Naive B cell (primary cell): Measurements from ENCODE around the gene CNR2. TPM values are rescaled to one million over a fixed set of nuclear protein-coding genes. Genes with fewer than 3 reads are reported as not detected.
A peak's percentile ranks its signal among the peaks of the same experiment; 100 is the strongest.
"Not testable (repeated sequence)": the region's sequence is repeated elsewhere in the genome, so short reads cannot be mapped to it uniquely, and the experiment has no call there.

Experiments used
- ATAC-seq, 2 donors: fragments of 150-1000 bp; cut with Tn5 transposase; 2 replicates each; pipeline ENCODE4 v1.10.0; 2021; ENCODE audit warnings: low read depth in 2 of 2, mild to moderate bottlenecking in 2 of 2, moderate library complexity in 2 of 2
- DNase-seq: peaks from one replicate; pipeline ENCODE4 v3.0.0; 2022
- H3K27ac Mint-ChIP-seq, 6 donors: one replicate each; pipeline ENCODE4 v1.8.0; 2020 to 2022; ENCODE audit warnings: mild to moderate bottlenecking in 6 of 6, mixed read lengths in 6 of 6, moderate library complexity in 5 of 6, inconsistent platforms in 2 of 6
- H3K27me3 Mint-ChIP-seq, 3 donors: one replicate each; pipeline ENCODE4 v1.8.0; 2021 to 2022; ENCODE audit warnings: mixed read lengths in 3 of 3, mild to moderate bottlenecking in 1 of 3
- H3K36me3 Mint-ChIP-seq, 2 donors: one replicate each; pipeline ENCODE4 v1.8.0; 2020 to 2022; ENCODE audit warnings: mixed read lengths in 2 of 2, inconsistent platforms in 1 of 2, mild to moderate bottlenecking in 1 of 2
- H3K4me1 Mint-ChIP-seq, 3 donors: one replicate each; pipeline ENCODE4 v1.8.0; 2020 to 2022; ENCODE audit warnings: mixed read lengths in 3 of 3, inconsistent platforms in 1 of 3, mild to moderate bottlenecking in 1 of 3, moderate library complexity in 1 of 3
- H3K4me3 Mint-ChIP-seq, 8 donors: one replicate each; pipeline ENCODE4 v1.8.0; 2020 to 2022; ENCODE audit warnings: mild to moderate bottlenecking in 8 of 8, mixed read lengths in 8 of 8, moderate library complexity in 8 of 8, inconsistent platforms in 2 of 8
- H3K9me3 Mint-ChIP-seq, 7 donors: one replicate each; pipeline ENCODE4 v1.8.0; 2020 to 2022; ENCODE audit warnings: mixed read lengths in 7 of 7, mild to moderate bottlenecking in 5 of 7, inconsistent platforms in 2 of 7, moderate library complexity in 1 of 7
- polyA plus RNA-seq, 6 donors: library from polyadenylated mRNA; unstranded; fragments of 300-500 nt; fragmentation: Illumina TruSeq; gene quantifications; one replicate each; pipeline ENCODE4 v1.2.3, GENCODE V29; 2021; ENCODE audit warnings: low read depth in 6 of 6

The CNR2 gene
- polyA plus RNA-seq, 6 donors from 2014 or later = 28.7 to 66.0 (median 47.1) TPM

DNA sequence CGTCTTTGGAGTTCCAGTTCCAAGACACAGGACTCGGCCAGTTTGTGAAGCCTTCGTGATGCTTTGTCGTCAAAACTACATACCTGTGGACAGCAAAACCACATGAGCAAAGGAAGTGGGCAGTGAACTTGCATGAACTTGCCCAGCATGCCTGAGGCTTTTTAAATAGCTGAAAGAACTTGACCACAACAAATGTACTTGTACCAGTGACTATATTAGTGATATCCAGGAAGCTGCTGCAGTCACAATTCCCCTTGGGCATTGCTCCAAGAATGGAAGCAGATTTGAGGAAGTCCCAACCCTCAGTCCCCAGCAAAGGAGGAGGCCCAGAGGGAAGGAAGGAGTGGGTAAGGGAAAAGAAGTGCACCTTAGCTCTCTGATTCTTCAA, 47.6 kb downstream of the CNR2 start:
- H3K36me3 Mint-ChIP-seq = no peaks in the 10 kb centered on the region
- DNase-seq (no peak), ATAC-seq (no peak)
- peak overlapping the region in 2 of 8 donors; percentile 35 to 87 for H3K4me3 Mint-ChIP-seq
- peaks cover 23 to 31% (median 29%) of the 10 kb centered on the region in 3 donors for H3K4me1 Mint-ChIP-seq
- H3K27me3 Mint-ChIP-seq = no peaks in the 10 kb centered on the region
- H3K9me3 Mint-ChIP-seq = no peaks in the 10 kb centered on the region
- peak overlapping the region in 1 of 6 donors; percentile 11 for H3K27ac Mint-ChIP-seq

DNA sequence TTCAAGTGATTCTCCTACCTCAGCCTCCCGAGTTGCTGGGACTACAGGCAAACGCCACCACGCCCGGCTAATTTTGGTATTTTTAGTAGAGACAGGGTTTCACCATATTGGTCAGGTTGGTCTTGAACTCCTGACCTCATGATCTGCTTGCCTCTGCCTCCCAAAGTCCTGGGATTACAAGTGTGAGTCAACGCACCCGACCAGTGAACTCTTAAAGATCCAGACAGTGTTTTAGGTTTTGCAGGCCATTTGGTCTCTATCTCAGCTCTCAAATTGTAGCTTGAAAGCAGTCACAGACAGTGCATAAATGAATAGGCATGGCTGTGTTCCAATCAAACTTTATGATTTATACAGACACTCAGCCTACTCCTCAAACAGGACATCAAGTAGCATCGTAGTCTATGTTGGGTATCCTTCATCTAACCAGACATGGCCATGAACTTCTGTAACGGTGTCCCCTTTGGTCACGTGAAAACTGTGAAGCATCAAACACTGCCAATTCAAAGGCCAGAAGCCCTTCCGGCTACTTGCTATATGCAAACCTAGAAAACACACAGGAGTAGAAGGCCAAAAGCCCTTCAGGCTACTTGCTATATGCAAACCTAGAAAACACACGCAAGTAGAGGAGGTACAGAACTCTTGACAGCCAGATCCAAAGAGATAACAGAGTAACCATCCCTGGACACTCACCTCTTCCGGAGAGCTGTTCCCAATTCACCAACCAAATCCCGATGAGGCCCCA, 48.2 kb downstream of the CNR2 start:
- Mint-ChIP-seq H3K4me1 (peaks cover 23 to 31% (median 29%) of the 10 kb centered on the region in 3 donors), H3K36me3 (no peaks in the 10 kb centered on the region), H3K9me3 (no peaks in the 10 kb centered on the region), H3K4me3 (peak overlapping the region in 1 of 8 donors; percentile 6), H3K27me3 (no peaks in the 10 kb centered on the region), H3K27ac (peak overlapping the region in 2 of 6 donors; percentile 11 to 26)
- DNase-seq = no peak
- ATAC-seq = no peak

DNA sequence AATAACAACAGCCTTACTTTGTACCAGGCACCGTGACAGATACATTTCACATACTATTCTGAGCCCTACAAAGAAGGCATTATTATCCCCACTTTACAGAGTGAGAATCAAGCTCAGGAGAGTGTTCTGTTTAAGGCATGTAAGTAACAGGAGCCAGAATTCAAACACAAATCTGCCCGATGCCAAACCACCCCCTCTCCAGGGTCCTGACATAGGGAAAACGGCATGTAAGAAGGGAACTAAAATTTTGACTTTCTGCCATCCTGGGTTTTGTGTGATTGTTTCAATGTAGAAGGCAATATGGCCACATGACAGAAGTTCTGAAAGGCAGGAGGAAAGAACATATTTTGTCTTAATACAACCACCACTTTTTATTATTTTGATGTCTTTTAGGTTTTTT, 50.5 kb downstream of the CNR2 start:
- ATAC-seq (no peak), DNase-seq (no peak)
- Mint-ChIP-seq H3K9me3 (no peaks in the 10 kb centered on the region), H3K4me3 (no peak overlapping the region), H3K27ac (no peak overlapping the region), H3K36me3 (no peaks in the 10 kb centered on the region), H3K4me1 (peaks cover 11 to 17% (median 16%) of the 10 kb centered on the region in 3 donors), H3K27me3 (no peaks in the 10 kb centered on the region)

DNA sequence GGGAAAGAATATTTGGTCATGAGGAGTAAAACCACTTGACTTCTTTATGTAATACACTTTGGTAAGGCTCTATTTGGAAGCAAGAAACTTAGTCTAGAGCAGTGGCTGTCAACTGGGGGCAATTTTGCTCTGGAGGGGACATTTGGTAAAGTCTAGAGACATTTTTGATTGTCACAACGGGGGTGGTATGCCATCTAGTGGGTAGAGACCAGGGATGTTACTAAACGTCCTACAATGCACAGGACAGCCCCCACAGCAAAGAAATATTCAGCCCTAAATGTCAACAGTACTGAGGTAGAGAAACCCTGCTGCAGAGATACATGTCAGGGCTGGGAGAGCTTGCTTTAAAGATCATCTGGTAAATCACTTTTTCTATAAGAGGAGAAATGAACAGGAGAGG, 58.6 kb downstream of the CNR2 start:
- DNase-seq = no peak
- no peak for ATAC-seq
- Mint-ChIP-seq H3K4me3 (no peak overlapping the region), H3K27me3 (no peaks in the 10 kb centered on the region), H3K4me1 (peaks cover 0 to 3% (median 0%) of the 10 kb centered on the region in 3 donors), H3K9me3 (no peaks in the 10 kb centered on the region), H3K27ac (peak overlapping the region in 2 of 6 donors; percentile 47 to 50), H3K36me3 (peaks cover 7 to 21% of the 10 kb centered on the region in 2 donors)

DNA sequence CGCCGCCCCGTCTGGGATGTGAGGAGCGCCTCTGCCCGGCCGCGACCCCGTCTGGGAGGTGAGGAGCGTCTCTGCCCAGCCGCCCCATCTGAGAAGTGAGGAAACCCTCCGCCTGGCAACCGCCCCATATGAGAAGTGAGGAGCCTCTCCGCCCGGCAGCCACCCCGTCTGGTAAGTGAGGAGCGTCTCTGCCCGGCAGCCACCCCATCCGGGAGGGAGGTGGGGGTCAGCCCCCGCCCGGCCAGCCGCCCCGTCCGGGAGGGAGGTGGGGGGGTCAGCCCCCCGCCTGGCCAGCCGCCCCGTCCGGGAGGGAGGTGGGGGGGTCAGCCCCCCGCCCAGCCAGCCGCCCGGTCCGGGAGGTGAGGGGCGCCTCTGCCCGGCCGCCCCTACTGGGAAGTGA, 60.0 kb downstream of the CNR2 start:
- not testable (repeated sequence) for ATAC-seq, H3K27ac Mint-ChIP-seq, H3K4me3 Mint-ChIP-seq, H3K27me3 Mint-ChIP-seq, DNase-seq, H3K9me3 Mint-ChIP-seq, H3K4me1 Mint-ChIP-seq
- peaks cover 12 to 27% of the 10 kb centered on the region in 2 donors for H3K36me3 Mint-ChIP-seq

DNA sequence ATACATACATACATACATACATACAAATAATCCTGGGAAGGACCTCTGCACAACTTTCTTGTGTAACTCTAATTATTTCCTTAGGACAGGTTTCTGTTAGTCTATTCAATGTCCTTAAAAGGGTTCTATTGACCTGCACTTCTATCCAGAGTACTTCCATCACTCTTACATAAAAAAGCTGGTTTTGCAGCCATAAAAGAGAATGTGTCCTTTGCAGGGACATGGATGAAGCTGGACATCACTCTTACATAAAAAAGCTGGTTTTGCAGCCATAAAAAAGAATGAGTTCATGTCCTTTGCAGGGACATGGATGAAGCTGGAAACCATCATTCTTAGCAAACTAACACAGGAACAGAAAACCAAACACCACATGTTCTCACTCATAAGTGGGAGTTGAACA, 61.8 kb downstream of the CNR2 start:
- H3K27me3 Mint-ChIP-seq, ATAC-seq, H3K9me3 Mint-ChIP-seq, DNase-seq, H3K4me1 Mint-ChIP-seq: not testable (repeated sequence)
- H3K4me3 Mint-ChIP-seq = peak overlapping the region in 1 of 8 donors; percentile 47
- peaks cover 22 to 35% of the 10 kb centered on the region in 2 donors for H3K36me3 Mint-ChIP-seq
- H3K27ac Mint-ChIP-seq = peak overlapping the region in 1 of 6 donors; percentile 44

DNA sequence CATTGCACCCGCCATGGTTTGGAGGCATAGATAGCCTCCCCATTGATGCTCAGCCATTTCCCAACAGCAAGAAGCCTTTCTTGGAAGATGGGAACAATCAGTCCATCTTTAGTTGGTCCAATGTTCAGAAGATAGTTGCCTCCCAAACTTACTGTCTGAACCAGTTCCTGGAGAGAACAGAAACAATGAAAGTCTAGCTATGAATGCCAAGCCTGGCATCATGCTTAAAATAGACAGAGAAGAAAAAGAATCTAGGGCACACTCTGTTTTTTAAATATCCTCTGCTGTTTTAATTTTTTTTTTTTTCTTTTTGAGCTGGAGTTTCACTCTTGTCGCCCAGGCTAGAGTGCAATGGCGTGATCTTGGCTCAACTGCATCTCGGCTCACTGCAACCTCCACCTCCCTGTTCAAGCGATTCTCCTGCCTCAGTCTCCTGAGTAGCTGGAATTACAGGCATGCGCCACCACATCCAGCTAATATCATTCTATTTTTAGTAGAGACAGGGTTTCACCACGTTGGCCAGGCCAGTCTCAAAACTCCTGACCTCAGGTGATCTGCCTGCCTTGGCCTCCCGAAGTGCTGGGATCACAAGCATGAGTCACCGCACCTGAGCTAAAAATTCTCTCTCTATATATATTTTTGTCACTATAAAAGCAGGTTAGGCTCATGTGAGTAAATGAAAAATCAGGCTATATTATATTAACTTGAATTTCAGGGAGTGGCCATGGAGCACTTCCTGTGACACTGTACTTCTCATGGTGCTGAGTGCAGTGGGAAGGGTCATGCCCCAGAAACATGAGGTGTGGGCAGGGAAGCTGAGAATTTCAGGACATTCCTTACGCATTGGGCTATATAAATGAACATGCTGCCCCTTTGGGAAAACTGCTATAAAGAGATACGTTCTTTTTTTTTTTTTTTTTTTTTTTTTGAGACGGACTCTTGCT, 64.2 kb downstream of the CNR2 start:
- Mint-ChIP-seq H3K27ac (no peak overlapping the region), H3K27me3 (no peaks in the 10 kb centered on the region), H3K4me1 (no peaks in the 10 kb centered on the region), H3K36me3 (peaks cover 23 to 29% of the 10 kb centered on the region in 2 donors), H3K9me3 (peaks cover 0 to 9% (median 0%) of the 10 kb centered on the region in 7 donors), H3K4me3 (no peak overlapping the region)
- DNase-seq (no peak), ATAC-seq (no peak)

DNA sequence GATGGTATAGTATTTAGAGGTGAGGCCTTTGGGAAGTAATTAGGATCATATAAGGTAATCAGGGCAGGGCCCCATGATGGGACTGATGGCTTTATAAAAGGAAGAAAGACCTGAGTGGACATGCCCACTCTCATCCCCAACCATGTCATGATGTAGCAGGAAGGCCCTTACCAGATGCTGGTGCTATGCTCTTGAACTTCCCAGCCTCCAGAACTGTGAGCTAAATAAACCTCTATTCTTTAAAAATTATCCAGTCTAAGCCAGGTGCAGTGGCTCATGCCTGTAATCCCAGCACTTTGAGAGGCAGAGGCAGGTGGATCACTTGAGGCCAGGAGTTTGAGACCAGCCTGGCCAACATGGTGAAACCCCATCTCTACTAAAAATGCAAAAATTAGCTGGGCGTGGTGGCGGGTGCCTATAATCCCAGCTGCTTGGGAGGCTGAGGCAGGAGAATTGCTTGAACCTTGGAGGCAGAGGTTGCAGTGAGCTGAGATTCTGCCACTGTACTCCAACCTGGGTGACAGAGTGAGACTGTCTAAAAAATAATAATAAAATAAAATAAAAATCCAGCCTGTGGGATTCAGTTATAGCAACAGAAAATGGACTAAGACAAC, 65.6 kb downstream of the CNR2 start:
- peak overlapping the region in 2 of 6 donors; percentile 50 to 70 for H3K27ac Mint-ChIP-seq
- H3K9me3 Mint-ChIP-seq, H3K4me1 Mint-ChIP-seq, DNase-seq, H3K4me3 Mint-ChIP-seq, ATAC-seq, H3K27me3 Mint-ChIP-seq: not testable (repeated sequence)
- H3K36me3 Mint-ChIP-seq = peaks cover 23 to 29% of the 10 kb centered on the region in 2 donors

DNA sequence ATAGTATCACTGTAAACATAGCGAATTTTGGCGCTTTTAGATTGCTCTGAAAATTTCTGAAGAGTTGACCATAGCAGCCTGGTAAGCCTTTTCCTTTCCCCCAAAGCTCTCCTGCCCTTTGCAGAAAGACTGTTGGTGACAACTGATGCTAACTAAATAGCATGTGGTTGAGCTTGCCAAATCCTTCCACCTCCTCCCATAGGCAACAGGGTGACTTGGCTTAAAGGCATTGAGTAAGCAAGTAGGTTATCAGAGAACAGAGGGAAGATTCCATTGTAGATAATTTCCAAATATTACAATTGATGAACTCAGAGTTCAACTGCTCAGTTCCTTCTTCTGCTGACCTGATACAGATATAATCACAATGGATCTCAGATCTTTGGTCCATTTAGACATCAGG, 68.0 kb downstream of the CNR2 start:
- DNase-seq (no peak), ATAC-seq (no peak)
- Mint-ChIP-seq H3K27me3 (no peaks in the 10 kb centered on the region), H3K9me3 (peaks cover 0 to 9% (median 0%) of the 10 kb centered on the region in 7 donors), H3K4me1 (no peaks in the 10 kb centered on the region), H3K27ac (peak overlapping the region in 1 of 6 donors; percentile 1), H3K4me3 (no peak overlapping the region), H3K36me3 (peaks cover 23% of the 10 kb centered on the region in 2 donors)

DNA sequence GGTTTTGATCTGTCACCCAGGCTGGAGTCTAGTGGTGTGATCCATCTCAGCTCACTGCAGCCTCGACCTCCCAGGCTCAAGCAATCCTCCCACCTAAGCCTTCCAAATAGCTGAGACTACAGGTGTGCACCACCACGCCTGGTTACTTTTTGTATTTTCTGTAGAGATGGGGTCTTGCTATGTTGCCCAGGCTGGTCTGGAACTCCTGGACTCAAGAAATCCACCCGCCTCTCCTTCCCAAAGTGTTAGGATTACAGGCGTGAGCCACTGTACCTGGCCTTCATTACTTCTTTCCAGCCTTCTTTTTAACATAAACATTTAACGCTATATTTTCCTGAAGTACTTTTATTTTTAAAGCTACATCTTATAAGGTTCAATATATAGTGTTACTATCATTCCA, 69.5 kb downstream of the CNR2 start:
- no peak for DNase-seq
- no peaks in the 10 kb centered on the region for H3K27me3 Mint-ChIP-seq
- H3K9me3 Mint-ChIP-seq = peaks cover 0 to 9% (median 0%) of the 10 kb centered on the region in 7 donors
- no peak overlapping the region for H3K27ac Mint-ChIP-seq
- peaks cover 0 to under 1% (median under 1%) of the 10 kb centered on the region in 3 donors for H3K4me1 Mint-ChIP-seq
- peaks cover 23% of the 10 kb centered on the region in 2 donors for H3K36me3 Mint-ChIP-seq
- H3K4me3 Mint-ChIP-seq = no peak overlapping the region
- no peak for ATAC-seq

DNA sequence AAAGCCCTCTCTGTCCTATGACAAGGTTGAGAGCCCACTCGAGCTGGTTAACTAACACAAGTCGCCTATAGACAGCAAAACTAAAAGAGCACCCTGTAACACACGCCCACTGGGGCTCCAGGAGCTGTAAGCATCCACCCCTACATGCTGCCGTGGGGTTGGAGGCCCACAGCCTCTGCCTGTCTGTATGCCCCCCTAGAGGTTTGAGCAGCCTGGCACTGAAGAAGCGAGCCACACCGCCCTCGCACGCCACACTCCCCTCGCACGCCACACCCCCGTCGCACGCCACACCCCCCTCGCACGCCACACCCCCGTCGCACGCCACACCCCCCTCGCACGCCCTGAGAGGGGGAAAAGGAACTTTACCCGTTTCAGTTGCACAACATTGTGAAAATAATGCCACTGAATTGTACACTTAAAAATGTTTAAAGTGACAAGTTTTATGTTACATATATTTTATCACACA, 74.7 kb downstream of the CNR2 start:
- Mint-ChIP-seq H3K27me3 (no peaks in the 10 kb centered on the region), H3K36me3 (no peaks in the 10 kb centered on the region), H3K4me1 (peaks cover 10 to 13% (median 12%) of the 10 kb centered on the region in 3 donors), H3K27ac (peak overlapping the region in 5 of 6 donors; percentile 45 to 93 (median 64)), H3K9me3 (no peaks in the 10 kb centered on the region), H3K4me3 (peak overlapping the region; percentile 61 to 90 (median 79))
- peak; percentile 99 for ATAC-seq
- DNase-seq = peak; percentile 78

DNA sequence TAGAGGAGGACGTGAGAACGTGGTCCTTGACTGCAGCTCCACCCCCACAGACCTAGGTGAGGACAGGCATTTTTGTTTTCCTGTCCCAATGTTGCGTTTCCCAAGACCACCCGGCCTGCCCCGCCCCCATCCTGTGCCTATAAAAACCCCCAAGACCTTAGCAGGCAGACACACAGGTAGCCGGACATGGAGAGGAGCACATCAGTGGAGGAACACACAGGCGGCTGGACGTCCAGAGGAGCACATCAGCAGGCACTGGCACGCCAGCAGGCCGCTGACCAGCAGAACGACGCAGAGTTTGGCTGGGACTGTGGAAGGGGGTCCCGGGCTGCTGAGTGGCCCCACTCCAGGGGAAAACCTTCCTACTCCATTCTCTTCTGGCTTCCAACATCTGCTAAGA, 75.3 kb downstream of the CNR2 start:
- Mint-ChIP-seq H3K9me3 (no peaks in the 10 kb centered on the region), H3K4me1 (peaks cover 10 to 13% (median 12%) of the 10 kb centered on the region in 3 donors), H3K36me3 (no peaks in the 10 kb centered on the region), H3K27ac (peak overlapping the region in 3 of 6 donors; percentile 80 to 94 (median 93)), H3K27me3 (no peaks in the 10 kb centered on the region), H3K4me3 (peak overlapping the region in 7 of 8 donors; percentile 44 to 90 (median 75))
- DNase-seq = no peak
- ATAC-seq = no peak

DNA sequence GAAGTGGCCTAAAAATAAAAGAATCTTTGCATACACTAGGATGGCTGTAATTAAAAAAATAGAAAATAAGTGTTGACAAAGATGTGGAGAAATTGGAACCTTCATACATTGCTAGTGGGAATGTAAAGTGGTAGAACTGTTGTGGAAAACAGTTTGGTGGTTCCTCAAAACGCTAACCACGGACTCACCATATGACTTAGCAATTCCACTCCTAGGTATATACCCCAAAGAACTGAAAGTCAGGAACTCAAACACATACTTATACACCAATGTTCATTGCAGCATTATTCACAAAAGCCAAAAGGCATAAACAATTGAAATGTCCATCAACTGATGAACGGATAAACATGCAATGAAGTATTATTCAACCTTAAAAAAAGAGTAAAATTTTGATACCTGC, 77.1 kb downstream of the CNR2 start:
- peaks cover 10 to 13% (median 12%) of the 10 kb centered on the region in 3 donors for H3K4me1 Mint-ChIP-seq
- H3K4me3 Mint-ChIP-seq = no peak overlapping the region
- no peaks in the 10 kb centered on the region for H3K9me3 Mint-ChIP-seq
- H3K36me3 Mint-ChIP-seq = no peaks in the 10 kb centered on the region
- no peak for DNase-seq
- ATAC-seq = no peak
- H3K27me3 Mint-ChIP-seq = no peaks in the 10 kb centered on the region
- H3K27ac Mint-ChIP-seq = peak overlapping the region in 1 of 6 donors; percentile 7
